Suprapubic skin (tissue), 4 donors: ENCODE results near the gene ACTMAP. TPM values are rescaled to one million over a fixed set of nuclear protein-coding genes. Genes with fewer than 3 reads are reported as not detected.
"Not testable (repeated sequence)": the region's sequence is repeated elsewhere in the genome, so short reads cannot be mapped to it uniquely, and the experiment has no call there.

Source experiments
- DNase-seq, 2 donors: peaks; one replicate each; pipeline ENCODE4 v3.0.0-alpha.2; 2019; ENCODE audit warnings: low spot score in 2 of 2
- H3K27ac ChIP-seq: fragments of 200-600 bp; sonication (generic); one replicate; pipeline ENCODE4 v1.5.1; 2019
- H3K27me3 ChIP-seq: fragments of 200-600 bp; sonication (generic); one replicate; pipeline ENCODE4 v1.5.1; 2019
- H3K36me3 ChIP-seq: fragments of 200-600 bp; sonication (generic); one replicate; pipeline ENCODE4 v1.5.1; 2019
- H3K4me1 ChIP-seq: fragments of 200-600 bp; sonication (generic); one replicate; pipeline ENCODE4 v1.5.1; 2019
- H3K4me3 ChIP-seq: fragments of 200-600 bp; sonication (generic); one replicate; pipeline ENCODE4 v1.5.1; 2019; ENCODE audit warnings: mild to moderate bottlenecking
- H3K9me3 ChIP-seq: fragments of 200-600 bp; sonication (generic); one replicate; pipeline ENCODE4 v1.5.1; 2019
- EP300 ChIP-seq: sonication (generic); formaldehyde crosslinking; IDR thresholded peaks from one replicate; pipeline ENCODE4 v1.6.1; 2017; ENCODE audit warnings: antibody characterized with exemption
- POLR2A ChIP-seq, 2 donors: fragments of 450-650 bp; IDR thresholded peaks; one replicate each; pipeline ENCODE4 v1.6.1; 2017; ENCODE audit warnings: antibody characterized with exemption in 2 of 2, mild to moderate bottlenecking in 2 of 2, moderate library complexity in 2 of 2
- POLR2AphosphoS5 ChIP-seq, 3 donors: sonication (generic); formaldehyde crosslinking; IDR thresholded peaks; one replicate each; pipeline ENCODE4 v1.6.1; 2017; ENCODE audit warnings: antibody characterized with exemption in 3 of 3
- WGBS: methylation state at CpG from one replicate; pipeline ENCODE4 v1.1.5; 2018; 5-methylcytosine and 5-hydroxymethylcytosine counted together
- total RNA-seq, 4 donors: library from RNA; depleted of rRNA; stranded (reverse); fragments of >200 nt; gene quantifications; one replicate each; pipeline ENCODE4 v1.1.0, GENCODE V29; 2016
- TF ChIP-seq, protein P1 (sequence below), 2 donors: fragments of 200-600 bp in 1 of 2; fragments of 450-650 bp in 1 of 2; sonication (generic) in 1 of 2; IDR thresholded peaks; one replicate each; pipeline ENCODE4 v1.5.1; 2016 to 2019; ENCODE audit warnings: antibody characterized with exemption in 2 of 2, mild to moderate bottlenecking in 1 of 2, moderate library complexity in 1 of 2

The ACTMAP gene
- total RNA-seq, 4 donors from 2014 or later, result 3.8 to 9.9 (median 5.4) TPM

DNA sequence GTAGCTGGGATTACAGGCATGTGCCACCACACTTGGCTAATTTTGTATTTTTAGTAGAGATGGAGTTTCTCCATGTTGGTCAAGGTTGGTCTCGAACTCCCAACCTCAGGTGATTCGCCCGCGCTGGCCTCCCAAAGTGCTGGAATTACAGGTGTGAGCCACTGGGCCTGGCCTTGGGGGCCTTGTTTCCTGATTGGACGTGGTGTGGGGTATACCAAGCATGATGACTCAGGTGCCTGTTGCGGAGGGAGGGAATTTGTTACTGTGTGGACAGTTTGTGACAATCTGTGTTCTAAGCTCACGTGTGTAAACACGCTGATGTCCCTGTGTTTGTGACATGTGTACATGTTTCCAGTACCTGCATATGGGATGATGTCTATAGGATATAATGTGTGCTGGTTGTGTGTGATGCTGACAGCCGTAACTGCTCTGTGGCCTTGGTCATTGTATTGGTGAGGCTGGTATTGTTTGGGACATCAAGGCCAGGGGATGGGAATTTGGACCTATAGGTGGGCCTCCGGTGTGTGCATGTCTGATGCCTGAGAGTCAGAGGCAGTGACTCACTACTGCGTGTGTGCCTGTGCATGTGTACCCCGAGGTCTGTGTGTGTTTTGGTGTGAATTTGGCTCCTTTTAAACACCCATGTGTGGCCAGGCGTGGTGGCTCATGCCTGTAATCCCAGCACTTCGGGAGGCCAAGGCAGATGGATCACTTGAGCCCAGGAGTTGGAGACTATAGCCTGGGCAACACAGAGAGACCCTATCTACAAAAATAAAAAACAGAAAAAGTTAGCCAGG is 47.1 kb upstream of the ACTMAP start:
- TF ChIP-seq POLR2AphosphoS5 (IDR thresholded peaks at IDR 0.05) (no peak), EP300 (no peak), POLR2A (IDR thresholded peaks at IDR 0.05) (no peak)
- TF ChIP-seq, protein P1, sequence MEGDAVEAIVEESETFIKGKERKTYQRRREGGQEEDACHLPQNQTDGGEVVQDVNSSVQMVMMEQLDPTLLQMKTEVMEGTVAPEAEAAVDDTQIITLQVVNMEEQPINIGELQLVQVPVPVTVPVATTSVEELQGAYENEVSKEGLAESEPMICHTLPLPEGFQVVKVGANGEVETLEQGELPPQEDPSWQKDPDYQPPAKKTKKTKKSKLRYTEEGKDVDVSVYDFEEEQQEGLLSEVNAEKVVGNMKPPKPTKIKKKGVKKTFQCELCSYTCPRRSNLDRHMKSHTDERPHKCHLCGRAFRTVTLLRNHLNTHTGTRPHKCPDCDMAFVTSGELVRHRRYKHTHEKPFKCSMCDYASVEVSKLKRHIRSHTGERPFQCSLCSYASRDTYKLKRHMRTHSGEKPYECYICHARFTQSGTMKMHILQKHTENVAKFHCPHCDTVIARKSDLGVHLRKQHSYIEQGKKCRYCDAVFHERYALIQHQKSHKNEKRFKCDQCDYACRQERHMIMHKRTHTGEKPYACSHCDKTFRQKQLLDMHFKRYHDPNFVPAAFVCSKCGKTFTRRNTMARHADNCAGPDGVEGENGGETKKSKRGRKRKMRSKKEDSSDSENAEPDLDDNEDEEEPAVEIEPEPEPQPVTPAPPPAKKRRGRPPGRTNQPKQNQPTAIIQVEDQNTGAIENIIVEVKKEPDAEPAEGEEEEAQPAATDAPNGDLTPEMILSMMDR (IDR thresholded peaks at IDR 0.05), result no peak
- Histone ChIP-seq H3K9me3 (no peaks in the 10 kb centered on the region), H3K27ac (peak overlapping the region; percentile 84), H3K27me3 (no peaks in the 10 kb centered on the region), H3K4me3 (peak overlapping the region; percentile 97), H3K4me1 (peaks cover 35% of the 10 kb centered on the region), H3K36me3 (peaks cover 8% of the 10 kb centered on the region)
- no peak for DNase-seq
- 92% methylated on average over 13 of the region's 14 CpGs for WGBS

DNA sequence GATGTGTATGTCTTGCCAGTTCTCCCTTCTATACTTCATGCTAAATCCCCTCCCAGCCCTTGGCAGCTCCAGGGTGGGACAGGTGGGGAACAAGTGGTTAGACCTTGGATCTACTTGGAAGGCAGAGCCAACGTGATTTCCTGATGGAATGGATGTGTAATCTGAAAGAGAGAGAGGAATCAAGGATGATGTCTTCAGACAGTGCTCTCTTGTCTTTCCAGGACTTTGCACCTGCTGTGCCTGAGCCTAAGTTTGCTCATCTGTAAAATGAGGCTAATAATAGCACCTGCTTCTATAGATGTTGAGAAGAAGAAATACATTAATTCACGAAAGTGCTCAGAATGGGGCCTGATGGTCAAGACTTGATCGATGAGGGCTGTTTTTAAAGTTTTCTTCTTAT is 41.7 kb upstream of the ACTMAP start:
- Histone ChIP-seq H3K27me3 (no peaks in the 10 kb centered on the region), H3K9me3 (no peaks in the 10 kb centered on the region), H3K4me3 (no peak overlapping the region), H3K27ac (no peak overlapping the region), H3K36me3 (peaks cover 18% of the 10 kb centered on the region), H3K4me1 (no peaks in the 10 kb centered on the region)
- no peak for DNase-seq
- no peak for TF ChIP-seq POLR2AphosphoS5 (IDR thresholded peaks at IDR 0.05)
- no peak for TF ChIP-seq POLR2A (IDR thresholded peaks at IDR 0.05)
- 67% methylated on average over 3 of the region's 3 CpGs for WGBS

GRCh38 chr19:40791349-40791748 is 41.1 kb upstream of the ACTMAP start:
- no peak for DNase-seq
- no peak overlapping the region for H3K4me3 ChIP-seq
- TF ChIP-seq POLR2AphosphoS5 (IDR thresholded peaks at IDR 0.05) (no peak), POLR2A (IDR thresholded peaks at IDR 0.05) (no peak), EP300 (no peak)
- TF ChIP-seq, protein P1 (IDR thresholded peaks at IDR 0.05), result no peak
- peaks cover 25% of the 10 kb centered on the region for H3K36me3 ChIP-seq
- WGBS, result 85% methylated on average over 7 of the region's 7 CpGs
- H3K4me1 ChIP-seq, result no peaks in the 10 kb centered on the region
- no peak overlapping the region for H3K27ac ChIP-seq
- H3K27me3 ChIP-seq, result no peaks in the 10 kb centered on the region
- H3K9me3 ChIP-seq, result no peaks in the 10 kb centered on the region

DNA sequence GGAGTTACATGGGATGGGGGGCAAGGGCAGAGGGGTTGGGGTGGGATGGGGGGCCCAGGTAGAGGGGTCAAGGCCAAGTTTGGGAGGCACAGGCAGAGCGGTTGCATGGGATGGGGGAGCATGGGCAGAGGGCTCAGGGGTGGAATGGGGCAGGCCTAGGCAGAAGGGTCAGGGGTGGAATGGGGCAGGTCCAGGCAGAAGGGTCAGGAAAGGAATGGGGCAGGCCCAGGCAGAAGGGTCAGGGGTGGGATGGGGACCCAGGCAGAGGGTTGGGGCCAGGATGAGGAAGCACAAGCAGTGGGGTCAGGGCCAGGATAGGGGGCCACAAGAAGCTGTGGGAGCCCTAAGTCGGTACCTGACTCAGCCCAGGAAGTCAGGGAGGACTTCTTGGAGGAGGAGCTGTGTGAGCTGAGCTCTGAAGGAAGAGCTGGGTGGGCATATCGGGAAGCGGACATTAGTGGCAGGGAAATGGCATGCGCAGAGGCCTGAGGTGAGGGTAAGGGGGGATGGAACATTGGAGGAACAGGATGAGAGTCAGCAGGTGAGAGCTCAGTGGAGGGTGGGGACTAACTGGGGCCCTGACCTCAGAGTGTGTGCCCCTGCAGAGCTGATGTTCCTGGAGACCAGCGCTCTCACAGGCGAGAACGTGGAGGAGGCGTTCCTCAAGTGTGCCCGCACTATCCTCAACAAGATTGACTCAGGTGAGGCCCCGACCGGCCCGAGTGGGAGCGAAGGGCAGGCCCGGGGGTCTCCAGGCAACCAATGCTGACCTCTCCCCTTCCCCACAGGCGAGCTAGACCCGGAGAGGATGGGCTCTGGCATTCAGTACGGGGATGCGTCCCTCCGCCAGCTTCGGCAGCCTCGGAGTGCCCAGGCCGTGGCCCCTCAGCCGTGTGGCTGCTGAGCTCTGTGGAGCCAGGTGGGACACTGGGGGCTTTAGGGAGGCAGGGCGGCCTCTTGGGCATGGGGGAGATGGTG is 36.1 kb upstream of the ACTMAP start:
- Histone ChIP-seq H3K4me1 (no peaks in the 10 kb centered on the region), H3K9me3 (no peaks in the 10 kb centered on the region), H3K36me3 (peaks cover 32% of the 10 kb centered on the region), H3K27me3 (no peaks in the 10 kb centered on the region), H3K4me3 (no peak overlapping the region), H3K27ac (no peak overlapping the region)
- 90% methylated on average over 24 of the region's 25 CpGs for WGBS
- no peak for DNase-seq
- no peak for TF ChIP-seq POLR2AphosphoS5 (IDR thresholded peaks at IDR 0.05)
- TF ChIP-seq, protein P1 (IDR thresholded peaks at IDR 0.05), result no peak
- no peak for TF ChIP-seq EP300
- no peak for TF ChIP-seq POLR2A (IDR thresholded peaks at IDR 0.05)

DNA sequence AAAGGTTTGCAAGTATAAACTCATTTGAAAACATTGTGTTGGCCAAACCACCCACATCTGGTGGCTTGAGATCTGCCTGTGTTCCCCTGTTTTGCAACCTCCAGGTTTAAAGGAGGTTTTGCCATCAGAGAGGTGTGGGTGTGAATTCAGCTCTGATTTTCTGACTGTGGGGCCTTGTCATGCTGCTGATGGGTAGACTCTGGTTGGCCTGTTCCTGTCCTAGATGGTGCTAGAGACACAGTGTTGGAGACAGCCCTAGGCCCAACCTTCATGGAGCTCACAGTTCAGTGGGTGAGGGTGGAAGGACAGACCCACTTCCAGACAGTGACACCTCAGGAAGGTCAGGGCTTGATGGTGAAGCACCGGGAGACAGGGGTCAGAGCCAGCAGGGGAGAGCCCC is 35.2 kb upstream of the ACTMAP start:
- no peaks in the 10 kb centered on the region for H3K9me3 ChIP-seq
- H3K4me3 ChIP-seq, result no peak overlapping the region
- peaks cover 30% of the 10 kb centered on the region for H3K36me3 ChIP-seq
- TF ChIP-seq POLR2A (IDR thresholded peaks at IDR 0.05) (no peak), EP300 (no peak), POLR2AphosphoS5 (IDR thresholded peaks at IDR 0.05) (no peak)
- TF ChIP-seq, protein P1 (IDR thresholded peaks at IDR 0.05), result no peak
- no peaks in the 10 kb centered on the region for H3K4me1 ChIP-seq
- no peak overlapping the region for H3K27ac ChIP-seq
- H3K27me3 ChIP-seq, result no peaks in the 10 kb centered on the region
- WGBS, result 67% methylated on average over 1 of the region's 1 CpG
- DNase-seq, result no peak

DNA sequence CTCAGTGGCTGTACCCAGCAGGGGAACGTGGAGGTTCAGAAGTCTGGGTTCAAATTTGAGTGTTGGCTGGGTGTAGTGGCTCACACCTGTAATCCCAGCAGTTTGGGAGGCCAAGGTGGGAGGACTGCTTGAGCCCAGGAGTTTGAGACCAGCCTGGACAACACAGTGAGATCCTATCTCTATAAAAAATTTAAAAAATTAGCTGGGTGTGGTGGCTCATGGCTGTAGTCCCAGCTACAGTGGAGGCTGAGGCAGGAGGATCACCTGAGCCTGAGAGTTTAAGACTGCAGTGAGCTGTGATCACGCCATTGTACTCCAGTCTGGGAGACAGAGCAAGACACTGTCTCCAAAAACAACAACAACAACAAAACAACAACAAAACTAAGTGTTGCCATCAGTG is 33.9 kb upstream of the ACTMAP start:
- H3K27ac ChIP-seq, DNase-seq: not testable (repeated sequence)
- WGBS, result 92% methylated on average over 2 of the region's 2 CpGs

More for the DNA sequence above, 33.9 kb upstream of the ACTMAP start:
- H3K4me3 ChIP-seq, H3K27me3 ChIP-seq, H3K4me1 ChIP-seq, H3K9me3 ChIP-seq: not testable (repeated sequence)
- peaks cover 30% of the 10 kb centered on the region for H3K36me3 ChIP-seq
